ENCODE measurements around the gene POGLUT3. TPM values are rescaled to one million over a fixed set of nuclear protein-coding genes. Genes with fewer than 3 reads are reported as not detected.

Gene POGLUT3, protein sequence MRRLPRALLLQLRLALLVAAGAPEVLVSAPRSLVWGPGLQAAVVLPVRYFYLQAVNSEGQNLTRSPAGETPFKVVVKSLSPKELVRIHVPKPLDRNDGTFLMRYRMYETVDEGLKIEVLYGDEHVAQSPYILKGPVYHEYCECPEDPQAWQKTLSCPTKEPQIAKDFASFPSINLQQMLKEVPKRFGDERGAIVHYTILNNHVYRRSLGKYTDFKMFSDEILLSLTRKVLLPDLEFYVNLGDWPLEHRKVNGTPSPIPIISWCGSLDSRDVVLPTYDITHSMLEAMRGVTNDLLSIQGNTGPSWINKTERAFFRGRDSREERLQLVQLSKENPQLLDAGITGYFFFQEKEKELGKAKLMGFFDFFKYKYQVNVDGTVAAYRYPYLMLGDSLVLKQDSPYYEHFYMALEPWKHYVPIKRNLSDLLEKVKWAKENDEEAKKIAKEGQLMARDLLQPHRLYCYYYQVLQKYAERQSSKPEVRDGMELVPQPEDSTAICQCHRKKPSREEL
- 5.6 TPM for total RNA-seq

GRCh38 chr11:108498046-108498815 lies at the start of gene POGLUT3:
TSS of gene POGLUT3 (minus strand) at chr11:108498384. CDS start at chr11:108498366, 18 bp downstream.
- peak within 1 kb of the TSS; percentile 68 for H3K4me3 ChIP-seq (ENCODE audit: low read length)
- H3K27me3 ChIP-seq (ENCODE audit: insufficient read depth, low read length), result no peaks in the 10 kb centered on the region
- no peaks in the 10 kb centered on the region for H3K9me3 ChIP-seq (ENCODE audit: low read depth, low read length)
- peaks cover 16% of the 10 kb centered on the region for H3K4me1 ChIP-seq (ENCODE audit: insufficient read depth, low read length)

GRCh38 chr11:108545909-108546501 lies 47.8 kb upstream of the POGLUT3 start:
- no peaks in the 10 kb centered on the region for H3K4me1 ChIP-seq (ENCODE audit: insufficient read depth, low read length)
- no peak overlapping the region for H3K4me3 ChIP-seq (ENCODE audit: low read length)
- H3K9me3 ChIP-seq (ENCODE audit: low read depth, low read length), result no peaks in the 10 kb centered on the region

GRCh38 chr11:108543316-108543964 lies 45.3 kb upstream of the POGLUT3 start:
- no peaks in the 10 kb centered on the region for H3K27me3 ChIP-seq (ENCODE audit: insufficient read depth, low read length)
- H3K4me1 ChIP-seq (ENCODE audit: insufficient read depth, low read length), result no peaks in the 10 kb centered on the region
- H3K4me3 ChIP-seq (ENCODE audit: low read length), result no peak overlapping the region
- no peaks in the 10 kb centered on the region for H3K9me3 ChIP-seq (ENCODE audit: low read depth, low read length)

More at GRCh38 chr11:108545909-108546501, 47.8 kb upstream of the POGLUT3 start:
- no peaks in the 10 kb centered on the region for H3K27me3 ChIP-seq (ENCODE audit: insufficient read depth, low read length)

DNA sequence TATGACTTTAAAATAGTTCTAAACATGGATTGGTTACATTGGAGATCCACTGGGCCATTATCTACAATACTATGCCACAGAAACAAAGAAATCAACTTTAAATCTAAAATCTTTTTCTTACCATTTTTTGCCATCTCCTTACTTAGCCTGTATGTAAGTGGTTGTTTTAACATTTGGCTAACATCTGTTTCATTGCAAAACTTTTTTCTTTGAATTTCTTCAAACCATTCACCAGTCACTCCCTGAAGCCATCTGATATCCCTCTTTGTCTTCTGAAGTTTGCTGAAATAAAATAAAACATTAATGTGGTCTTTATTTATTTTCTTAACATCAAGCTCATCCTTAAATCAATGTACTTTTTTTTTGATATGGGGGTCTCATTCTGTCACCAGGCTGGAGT lies 43.3 kb upstream of the POGLUT3 start:
- Histone ChIP-seq H3K27me3 (ENCODE audit: insufficient read depth, low read length) (no peaks in the 10 kb centered on the region), H3K9me3 (ENCODE audit: low read depth, low read length) (no peaks in the 10 kb centered on the region), H3K4me1 (ENCODE audit: insufficient read depth, low read length) (no peaks in the 10 kb centered on the region), H3K4me3 (ENCODE audit: low read length) (no peak overlapping the region)

GRCh38 chr11:108538502-108538901 lies 40.3 kb upstream of the POGLUT3 start:
- H3K4me1 ChIP-seq (ENCODE audit: insufficient read depth, low read length), result no peaks in the 10 kb centered on the region
- H3K27me3 ChIP-seq (ENCODE audit: insufficient read depth, low read length), result no peaks in the 10 kb centered on the region
- no peak overlapping the region for H3K4me3 ChIP-seq (ENCODE audit: low read length)
- H3K9me3 ChIP-seq (ENCODE audit: low read depth, low read length), result no peaks in the 10 kb centered on the region

- Histone ChIP-seq H3K27me3 (ENCODE audit: insufficient read depth, low read length) (no peaks in the 10 kb centered on the region), H3K4me3 (ENCODE audit: low read length) (no peak overlapping the region), H3K4me1 (ENCODE audit: insufficient read depth, low read length) (no peaks in the 10 kb centered on the region), H3K9me3 (ENCODE audit: low read depth, low read length) (no peaks in the 10 kb centered on the region)
Observed at GRCh38 chr11:108538022-108538424, 39.8 kb upstream of the POGLUT3 start.

DNA sequence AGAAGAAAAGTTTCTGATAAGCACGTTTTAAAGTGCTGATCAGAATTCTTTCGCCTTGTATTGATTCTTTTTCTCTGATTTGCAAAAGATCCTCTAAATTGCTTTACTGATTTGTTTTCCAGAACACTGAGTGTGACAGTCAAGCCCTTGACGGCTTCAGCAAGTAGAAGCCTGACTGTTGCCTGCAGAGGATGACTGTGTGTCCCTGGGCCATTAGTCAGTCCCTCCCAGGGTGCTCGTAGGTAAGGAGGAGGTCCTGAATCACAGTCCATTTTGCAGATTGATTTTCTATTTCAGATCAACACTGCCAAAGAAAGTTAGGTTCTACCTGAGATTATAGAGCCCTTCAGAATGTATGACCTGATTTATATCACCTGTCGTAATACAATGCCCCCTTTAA lies 38.6 kb upstream of the POGLUT3 start:
- H3K4me3 ChIP-seq (ENCODE audit: low read length), result no peak overlapping the region
- H3K4me1 ChIP-seq (ENCODE audit: insufficient read depth, low read length), result no peaks in the 10 kb centered on the region
- no peaks in the 10 kb centered on the region for H3K9me3 ChIP-seq (ENCODE audit: low read depth, low read length)
- H3K27me3 ChIP-seq (ENCODE audit: insufficient read depth, low read length), result no peaks in the 10 kb centered on the region

- H3K4me1 ChIP-seq (ENCODE audit: insufficient read depth, low read length), result no peaks in the 10 kb centered on the region
- H3K9me3 ChIP-seq (ENCODE audit: low read depth, low read length), result no peaks in the 10 kb centered on the region
Observed at GRCh38 chr11:108535384-108535955, 37.3 kb upstream of the POGLUT3 start.

DNA sequence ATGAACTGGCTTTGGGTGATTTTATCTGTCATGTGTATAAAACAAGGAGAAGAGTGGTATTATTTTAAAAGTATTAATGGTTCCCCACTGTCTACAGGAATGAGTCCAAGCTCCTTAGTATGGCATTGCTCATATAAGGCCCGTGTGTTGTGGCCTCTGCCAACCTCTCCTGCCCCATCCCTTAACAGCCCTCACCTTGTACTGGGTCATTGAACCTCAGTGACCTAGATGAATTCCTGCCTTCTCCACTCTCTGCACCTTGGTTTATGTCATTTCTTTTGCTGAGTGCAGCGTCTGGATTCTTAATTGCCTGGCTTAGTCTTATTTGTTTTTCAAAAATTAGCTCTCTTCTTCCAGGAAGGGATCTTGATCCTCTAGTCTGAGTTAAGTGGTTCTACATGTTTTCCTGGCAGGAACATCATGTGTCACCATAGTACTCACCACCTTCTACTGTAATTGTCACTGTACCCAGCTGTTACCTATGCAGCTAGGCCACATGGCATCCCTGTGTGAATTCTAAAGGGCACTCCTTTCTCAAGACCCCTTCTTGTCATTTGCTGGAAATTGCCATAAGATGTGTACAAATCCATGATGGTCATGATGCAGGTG lies 36.2 kb upstream of the POGLUT3 start:
- Histone ChIP-seq H3K27me3 (ENCODE audit: insufficient read depth, low read length) (no peaks in the 10 kb centered on the region), H3K4me1 (ENCODE audit: insufficient read depth, low read length) (no peaks in the 10 kb centered on the region), H3K9me3 (ENCODE audit: low read depth, low read length) (no peaks in the 10 kb centered on the region), H3K4me3 (ENCODE audit: low read length) (no peak overlapping the region)

More at GRCh38 chr11:108535384-108535955, 37.3 kb upstream of the POGLUT3 start:
- no peaks in the 10 kb centered on the region for H3K27me3 ChIP-seq (ENCODE audit: insufficient read depth, low read length)
- H3K4me3 ChIP-seq (ENCODE audit: low read length), result no peak overlapping the region

- Histone ChIP-seq H3K27me3 (ENCODE audit: insufficient read depth, low read length) (no peaks in the 10 kb centered on the region), H3K4me1 (ENCODE audit: insufficient read depth, low read length) (no peaks in the 10 kb centered on the region), H3K4me3 (ENCODE audit: low read length) (no peak overlapping the region), H3K9me3 (ENCODE audit: low read depth, low read length) (no peaks in the 10 kb centered on the region)
Observed at GRCh38 chr11:108530426-108530825, 32.2 kb upstream of the POGLUT3 start.

DNA sequence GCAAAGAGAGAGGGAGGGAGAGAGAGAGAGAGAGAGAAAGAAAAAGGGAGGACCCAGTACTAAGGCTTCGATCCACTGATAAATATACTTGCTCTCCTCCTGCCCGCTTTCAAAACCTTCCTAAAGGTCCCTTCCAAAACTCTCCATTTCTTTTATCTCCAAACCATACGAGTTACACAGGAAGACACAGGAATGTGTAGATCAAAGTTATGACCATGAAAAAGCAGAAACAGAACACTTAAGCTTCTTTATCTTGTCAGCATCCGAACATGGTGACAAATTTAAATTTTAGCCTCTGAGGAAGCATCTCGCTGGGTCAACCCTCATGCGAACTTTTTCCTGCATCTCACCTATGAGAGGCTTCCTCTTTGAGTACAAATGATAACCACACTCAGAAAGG lies 29.2 kb upstream of the POGLUT3 start:
- no peaks in the 10 kb centered on the region for H3K27me3 ChIP-seq (ENCODE audit: insufficient read depth, low read length)
- no peak overlapping the region for H3K4me3 ChIP-seq (ENCODE audit: low read length)
- no peaks in the 10 kb centered on the region for H3K9me3 ChIP-seq (ENCODE audit: low read depth, low read length)
- H3K4me1 ChIP-seq (ENCODE audit: insufficient read depth, low read length), result no peaks in the 10 kb centered on the region

- Histone ChIP-seq H3K4me1 (ENCODE audit: insufficient read depth, low read length) (no peaks in the 10 kb centered on the region), H3K9me3 (ENCODE audit: low read depth, low read length) (no peaks in the 10 kb centered on the region), H3K27me3 (ENCODE audit: insufficient read depth, low read length) (no peaks in the 10 kb centered on the region), H3K4me3 (ENCODE audit: low read length) (no peak overlapping the region)
Observed at GRCh38 chr11:108525161-108525560, 27.0 kb upstream of the POGLUT3 start.

DNA sequence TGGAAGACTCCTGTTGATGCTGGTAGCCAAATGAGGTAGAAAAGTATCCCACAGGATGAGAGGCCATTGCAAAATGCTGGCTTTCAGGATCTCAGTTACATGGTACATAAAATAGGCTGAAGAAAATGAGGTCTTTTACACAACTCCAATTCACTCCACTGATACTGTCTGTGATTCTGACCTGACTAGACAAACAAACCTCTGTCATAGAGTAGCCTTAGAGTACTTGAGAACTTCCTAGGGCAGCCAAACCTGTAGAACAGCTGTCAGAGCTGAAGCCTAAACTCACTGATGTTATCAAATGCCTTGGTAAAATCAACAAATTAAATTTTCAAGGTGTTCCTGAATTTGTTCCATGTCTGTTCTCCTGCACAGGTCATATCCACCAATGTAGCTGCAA lies 26.2 kb upstream of the POGLUT3 start:
- no peak overlapping the region for H3K4me3 ChIP-seq (ENCODE audit: low read length)
- no peaks in the 10 kb centered on the region for H3K27me3 ChIP-seq (ENCODE audit: insufficient read depth, low read length)
- H3K4me1 ChIP-seq (ENCODE audit: insufficient read depth, low read length), result no peaks in the 10 kb centered on the region
- no peaks in the 10 kb centered on the region for H3K9me3 ChIP-seq (ENCODE audit: low read depth, low read length)

GRCh38 chr11:108522318-108522717 lies 24.1 kb upstream of the POGLUT3 start:
- no peaks in the 10 kb centered on the region for H3K9me3 ChIP-seq (ENCODE audit: low read depth, low read length)
- no peaks in the 10 kb centered on the region for H3K4me1 ChIP-seq (ENCODE audit: insufficient read depth, low read length)
- no peak overlapping the region for H3K4me3 ChIP-seq (ENCODE audit: low read length)
- H3K27me3 ChIP-seq (ENCODE audit: insufficient read depth, low read length), result no peaks in the 10 kb centered on the region
